HG02571 (cell line): ENCODE results near the gene TLE4.
"Not testable (repeated sequence)": the region's sequence is repeated elsewhere in the genome, so short reads cannot be mapped to it uniquely, and the experiment has no call there.

Source experiments
- ATAC-seq: cut with Tn5 transposase; IDR thresholded peaks from one replicate; pipeline ENCODE4 v1.9.1; 2021; ENCODE audit warnings: mild to moderate bottlenecking, moderate library complexity; ENCODE audit not compliant: unreplicated experiment

The TLE4 gene

DNA sequence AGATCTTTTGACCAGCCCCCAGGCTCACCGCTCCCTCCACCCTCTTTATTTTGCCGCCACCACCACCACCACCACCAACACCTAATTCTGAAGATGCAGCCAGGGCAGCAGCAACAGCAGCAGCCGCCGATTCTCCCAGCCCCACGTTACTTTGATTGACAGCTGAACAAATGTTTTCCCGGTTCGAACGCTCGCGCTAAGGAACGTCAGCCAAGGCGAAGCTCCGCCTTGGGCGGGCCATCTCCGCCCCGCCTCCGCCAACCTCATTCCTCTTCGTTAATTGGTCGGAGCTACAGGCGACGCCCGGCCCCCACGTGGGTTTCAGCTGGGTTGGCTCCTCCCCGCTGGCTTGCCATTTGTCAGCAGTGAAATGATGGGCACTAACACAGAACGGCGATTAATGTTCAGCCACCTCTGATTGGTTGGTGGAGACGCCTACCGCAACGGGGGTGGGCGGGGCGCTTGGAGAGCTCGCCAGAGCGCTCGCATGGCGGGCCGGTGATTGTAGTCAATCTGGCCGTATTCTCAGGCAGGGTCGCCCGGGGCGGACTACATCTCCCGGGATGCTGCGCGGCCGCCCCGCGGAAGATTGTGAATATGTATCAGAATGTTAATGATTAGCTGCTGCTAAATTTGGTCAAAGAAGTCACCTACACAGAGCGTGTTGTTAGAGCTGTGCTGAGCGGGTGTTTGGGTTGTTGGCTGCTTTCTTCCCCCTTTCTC, at the start of gene TLE4:
TSS of gene TLE4 (plus strand) at position 657 of the 723 bp plus-strand sequence. CDS start 826 bp downstream, outside the sequence.
- peak; percentile 82 for ATAC-seq

GRCh38 chr9:79522793-79523192, 49.0 kb upstream of the TLE4 start:
- no peak for ATAC-seq

- ATAC-seq: no peak
Measured at GRCh38 chr9:79524266-79524665, 47.5 kb upstream of the TLE4 start.

- ATAC-seq: no peak
Measured at GRCh38 chr9:79526149-79526672, 45.6 kb upstream of the TLE4 start.

GRCh38 chr9:79535534-79535933, 36.2 kb upstream of the TLE4 start:
- ATAC-seq: no peak

- no peak for ATAC-seq
Measured at GRCh38 chr9:79537838-79538237, 33.9 kb upstream of the TLE4 start.

DNA sequence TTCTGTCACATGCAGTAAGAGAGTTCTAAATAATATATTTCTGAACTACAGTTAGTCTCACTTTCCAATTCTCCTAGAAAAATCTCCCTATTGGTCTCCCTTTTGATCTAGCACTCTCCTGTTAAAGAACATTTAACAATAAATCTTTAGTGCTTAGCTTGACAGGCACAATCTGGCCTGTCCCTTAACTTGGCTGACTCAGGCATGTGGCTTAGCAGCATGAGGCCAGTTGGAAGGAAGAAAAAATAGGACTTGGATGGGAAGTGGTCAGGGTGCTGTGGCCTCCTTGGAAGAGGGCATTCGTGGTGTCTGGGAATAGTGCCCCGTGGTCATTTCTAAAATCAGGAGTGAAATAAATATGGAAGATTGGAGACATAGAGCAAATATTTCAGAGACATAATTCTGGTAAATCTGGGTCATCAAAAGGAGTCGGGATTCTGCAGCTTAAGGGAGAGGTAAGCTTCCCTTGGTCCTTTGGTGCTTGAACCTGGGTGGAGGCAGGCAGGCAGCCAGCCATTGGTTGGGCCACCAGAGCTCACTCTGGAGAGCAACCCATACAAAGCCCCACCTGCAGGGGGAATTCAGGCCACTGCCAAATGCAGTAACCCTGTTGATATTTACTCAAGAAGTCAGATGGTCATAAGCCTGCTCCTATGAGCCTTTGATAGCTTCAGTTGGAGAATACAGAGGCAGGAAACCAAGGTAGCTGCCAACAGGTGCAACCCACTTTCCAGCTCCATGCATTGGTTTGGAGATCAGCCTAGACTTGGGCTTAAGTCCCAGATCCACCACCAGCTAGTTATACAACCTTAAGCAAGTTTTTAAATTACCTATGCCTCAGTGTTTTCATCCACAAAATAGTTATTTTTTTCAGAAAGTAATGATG, 28.8 kb upstream of the TLE4 start:
- ATAC-seq: no peak

DNA sequence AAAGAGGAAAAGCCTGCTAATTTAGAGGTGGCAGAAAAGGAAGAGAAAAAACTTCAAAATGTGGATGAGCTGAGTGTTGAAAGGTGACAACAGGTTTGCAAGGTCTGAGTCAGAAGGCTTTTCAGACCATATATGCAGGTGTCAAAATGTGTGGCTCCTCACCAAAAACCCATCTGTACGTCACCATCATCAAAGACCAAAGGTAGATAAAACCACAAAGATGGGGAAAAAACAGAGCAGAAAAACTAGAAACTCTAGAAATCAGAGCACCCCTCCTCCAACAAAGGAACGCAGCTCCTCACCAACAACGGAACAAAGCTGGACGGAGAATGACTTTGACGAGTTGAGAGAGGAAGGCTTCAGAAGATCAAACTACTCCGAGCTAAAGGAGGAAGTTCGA, 27.4 kb upstream of the TLE4 start:
- ATAC-seq: not testable (repeated sequence)

DNA sequence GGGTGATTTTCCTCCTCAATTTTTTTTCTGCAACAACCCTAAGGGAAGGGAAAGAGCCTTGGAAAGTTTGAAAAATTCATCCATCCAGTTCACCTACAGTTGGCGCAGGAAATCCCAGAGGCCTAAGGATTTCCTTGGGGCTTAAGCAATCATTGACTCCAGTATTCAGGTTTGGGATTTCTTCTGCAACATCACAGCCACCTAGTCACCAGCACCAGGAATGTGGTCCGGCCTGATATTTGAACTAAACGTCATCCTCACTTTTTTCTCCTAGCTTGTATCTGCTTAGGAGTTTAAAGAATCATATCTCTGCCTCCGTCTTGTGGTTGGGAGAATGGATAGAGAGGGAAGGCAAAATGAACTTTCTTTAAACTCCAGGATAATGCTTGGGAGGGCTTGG, 20.2 kb upstream of the TLE4 start:
- ATAC-seq: no peak

DNA sequence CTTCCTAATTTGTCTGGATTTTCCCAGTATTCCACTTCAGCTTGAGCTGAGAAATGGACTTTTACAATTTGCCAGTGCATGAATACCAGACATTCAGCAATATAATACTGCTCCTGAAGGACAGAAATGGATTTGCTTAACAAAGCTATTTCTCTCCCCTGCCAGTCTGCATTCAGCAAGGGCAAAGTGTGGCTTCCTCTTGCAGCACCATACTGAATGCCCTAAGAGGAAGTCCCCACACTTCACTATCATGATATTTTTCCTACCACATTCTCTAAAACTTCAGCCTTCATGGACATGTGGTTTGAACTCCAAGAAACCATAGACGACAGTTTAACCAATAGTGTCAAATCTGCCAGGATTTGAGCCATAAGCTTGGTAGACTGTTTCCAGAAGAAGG, 19.8 kb upstream of the TLE4 start:
- no peak for ATAC-seq

DNA sequence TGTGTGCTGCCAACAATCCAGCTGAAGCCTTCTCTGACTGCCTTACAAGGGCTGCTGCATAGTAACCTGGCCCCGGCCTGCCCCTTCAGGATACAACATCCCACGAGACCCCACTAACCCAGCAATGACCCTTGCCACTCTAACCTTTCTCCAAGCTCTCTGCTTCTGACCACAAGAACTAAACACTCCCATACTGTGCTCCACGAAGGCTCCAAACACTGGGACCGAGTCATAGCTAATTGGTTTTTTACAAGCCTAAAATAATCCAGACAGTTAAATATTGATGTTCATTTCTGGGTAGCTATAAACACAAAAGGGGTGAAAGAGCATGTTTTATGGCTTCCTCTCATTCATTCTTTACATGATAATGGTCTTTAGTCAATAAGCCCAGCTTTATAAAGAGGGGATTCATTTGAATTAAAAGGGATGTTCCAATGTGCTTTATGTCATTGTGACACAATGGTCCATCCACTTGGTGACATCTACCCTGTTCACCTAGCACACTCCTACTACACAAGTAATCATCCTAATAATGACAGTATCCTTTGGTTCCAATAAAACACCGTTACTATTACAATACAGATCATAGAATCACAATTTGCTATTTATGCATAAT, 16.2 kb upstream of the TLE4 start:
- ATAC-seq: no peak

GRCh38 chr9:79559495-79560181, 12.1 kb upstream of the TLE4 start:
- ATAC-seq: no peak

DNA sequence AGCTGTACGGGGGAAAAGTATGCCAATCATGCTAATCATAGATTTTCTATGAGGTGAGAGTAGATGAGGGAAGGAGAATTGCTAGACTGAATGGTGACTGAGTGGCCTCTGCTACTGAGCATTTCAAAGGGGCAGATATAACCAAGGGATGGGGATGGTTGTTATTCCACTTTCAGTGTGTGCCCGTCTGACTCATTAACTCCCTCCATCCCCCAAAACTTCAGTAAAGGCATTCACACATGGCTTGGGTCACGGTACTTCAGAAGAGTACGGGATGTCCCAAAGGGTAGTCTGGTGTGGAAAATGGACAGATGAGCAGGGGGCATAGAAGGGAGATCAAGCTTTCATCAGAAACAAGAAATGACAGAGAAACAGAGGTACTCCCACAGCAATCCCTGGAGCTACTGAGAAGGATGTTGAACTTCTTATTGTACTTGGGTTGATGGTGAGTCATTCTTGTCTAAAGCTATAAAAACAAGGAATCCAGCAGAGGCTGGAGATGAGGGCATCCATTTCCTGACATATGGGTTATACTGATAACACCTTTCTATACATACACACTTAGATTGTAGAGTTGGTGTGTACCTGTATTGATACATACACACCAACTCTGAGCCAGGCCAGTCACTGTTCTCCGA, 8.9 kb upstream of the TLE4 start:
- ATAC-seq: no peak

- ATAC-seq: no peak
Measured at GRCh38 chr9:79564105-79564504, 7.7 kb upstream of the TLE4 start.

DNA sequence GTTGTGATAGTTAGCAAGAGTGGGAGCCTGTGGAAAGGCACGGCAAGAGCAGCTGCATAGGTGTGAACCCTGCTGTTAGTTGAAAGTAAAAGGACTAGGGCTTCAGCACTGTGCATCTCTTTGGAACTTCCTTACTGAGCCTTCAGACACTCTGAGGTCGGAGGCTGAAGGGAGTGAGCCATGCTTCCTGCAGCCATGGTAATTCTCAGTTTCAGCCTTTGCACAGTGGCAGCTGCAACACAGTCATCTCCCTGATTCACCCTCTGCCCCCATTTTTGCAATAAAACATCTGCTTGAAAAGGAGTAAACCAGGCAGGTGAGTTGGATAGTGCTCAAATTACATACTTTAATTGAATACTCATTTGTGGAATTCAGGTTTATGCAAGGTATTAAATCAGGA, 6.5 kb upstream of the TLE4 start:
- ATAC-seq: peak; percentile 81

DNA sequence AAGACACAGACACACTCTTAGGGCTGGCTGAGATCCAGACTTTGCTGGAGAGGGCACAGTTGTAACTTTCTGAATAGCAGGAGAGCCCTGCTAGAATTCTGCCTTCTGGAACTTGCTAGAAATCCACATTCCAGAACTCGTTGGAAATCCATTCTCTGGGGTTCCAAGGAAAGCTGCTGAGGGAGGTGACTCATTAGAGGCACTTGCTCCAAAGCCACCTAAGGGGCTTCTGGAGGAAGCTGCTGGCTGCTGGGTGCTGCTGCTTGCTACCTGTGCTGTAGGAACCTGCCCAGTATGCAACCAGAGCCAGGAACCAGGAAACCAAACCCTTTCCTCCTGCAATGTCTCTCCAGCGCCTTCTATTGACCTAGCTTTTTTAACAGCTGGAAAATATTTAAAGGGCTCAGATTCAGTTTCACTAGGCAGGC, 4.1 kb upstream of the TLE4 start:
- no peak for ATAC-seq

GRCh38 chr9:79568337-79569101, 3.2 kb upstream of the TLE4 start:
- ATAC-seq: no peak

GRCh38 chr9:79569814-79570447, 1.8 kb upstream of the TLE4 start:
- ATAC-seq: no peak
